Hematopoietic multipotent progenitor cell treated with erythropoietin and hydrocortisone succinate and interleukin-3 and kit ligand, for 17 days (in vitro differentiated cells): ENCODE measurements around the gene THUMPD2.
"Not testable (repeated sequence)": the region's sequence is repeated elsewhere in the genome, so short reads cannot be mapped to it uniquely, and the experiment has no call there.

Source experiments
- DNase-seq: peaks from one replicate; pipeline ENCODE4 v3.0.0-alpha.2; 2015; ENCODE audit warnings: low spot score

THUMPD2 gene

DNA sequence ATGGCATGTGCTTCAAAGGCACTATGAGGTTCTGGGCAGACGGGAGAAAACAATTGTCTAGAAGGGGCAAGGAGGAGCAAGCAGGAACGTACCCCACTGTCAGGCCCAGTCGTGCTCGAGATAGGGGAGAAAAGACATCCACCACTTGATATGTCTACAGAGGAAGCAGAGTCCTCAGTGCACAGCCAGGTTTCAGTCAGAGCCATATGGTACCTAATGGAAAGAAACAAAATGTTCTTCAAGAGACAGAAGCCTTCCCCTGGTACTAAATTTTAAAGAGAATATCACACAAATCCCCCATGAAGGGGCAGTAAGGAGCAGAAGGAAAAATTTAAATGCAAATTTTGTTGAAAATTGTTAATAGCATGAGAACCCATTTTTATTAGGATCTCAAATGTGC is 21.9 kb downstream of the THUMPD2 start:
- DNase-seq: no peak

GRCh38 chr2:39755466-39755865 is 23.6 kb downstream of the THUMPD2 start:
- DNase-seq: no peak

- no peak for DNase-seq
Measured at GRCh38 chr2:39743269-39743776, 35.7 kb downstream of the THUMPD2 start.

DNA sequence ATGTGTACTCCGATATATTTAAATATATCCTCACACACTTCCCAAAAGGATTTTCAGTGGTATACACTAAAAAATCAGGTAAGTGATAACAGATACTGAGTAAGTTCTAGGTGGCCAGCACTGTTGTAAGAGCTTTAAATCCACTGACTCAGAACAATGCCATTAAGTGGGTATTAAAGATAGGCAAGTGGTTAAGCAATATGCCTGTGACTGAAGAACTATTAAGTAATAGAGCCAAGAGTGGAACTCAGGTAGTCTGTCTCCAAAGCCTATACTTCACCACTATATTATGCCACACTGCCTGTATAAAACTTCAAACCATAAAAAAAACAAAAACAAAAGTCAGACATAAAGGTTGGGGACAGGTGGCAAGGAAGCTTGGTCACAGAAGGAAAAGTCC is 37.2 kb downstream of the THUMPD2 start:
- no peak for DNase-seq

DNA sequence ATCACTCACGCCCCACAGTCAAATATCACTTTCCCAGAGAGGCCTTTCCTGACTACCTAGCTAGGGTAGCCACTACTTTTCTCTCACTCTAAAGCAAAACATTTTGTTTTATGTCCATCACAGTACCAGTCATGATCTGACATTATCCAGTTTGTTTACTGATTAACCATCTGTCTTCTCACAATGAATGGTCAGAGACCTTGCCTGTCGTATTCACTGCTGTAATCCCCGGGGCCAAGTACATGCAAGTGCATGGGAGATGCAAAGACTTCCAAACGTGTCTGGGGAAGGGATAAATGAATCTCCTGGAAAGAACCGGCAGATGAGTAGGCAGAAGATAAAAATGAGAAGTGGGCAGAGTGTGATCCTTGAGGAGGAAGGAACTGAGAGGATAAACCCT is 39.7 kb downstream of the THUMPD2 start:
- DNase-seq: no peak

- DNase-seq: no peak
Measured at GRCh38 chr2:39738936-39739335, 40.1 kb downstream of the THUMPD2 start.

DNA sequence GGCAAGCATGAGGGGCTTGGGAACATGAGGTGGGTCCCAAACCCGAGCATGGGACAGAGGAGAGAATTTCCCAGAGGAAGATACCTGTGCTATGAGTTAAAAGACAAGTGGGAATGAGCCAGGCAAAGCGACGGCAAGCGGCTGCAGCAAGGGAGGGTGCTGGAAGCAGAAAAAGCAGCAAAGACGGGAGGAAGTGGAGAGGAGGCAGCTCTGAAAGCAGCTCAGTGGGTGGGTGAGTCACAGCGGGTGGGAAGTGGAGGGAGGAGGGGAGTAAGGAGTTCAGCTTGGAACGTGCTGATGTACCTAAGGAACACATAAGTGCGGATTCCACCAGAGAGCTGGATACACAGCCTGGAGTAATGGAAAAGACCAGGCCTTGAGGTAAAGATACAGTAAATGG is 41.4 kb downstream of the THUMPD2 start:
- DNase-seq: no peak

- DNase-seq: no peak
Measured at GRCh38 chr2:39736640-39737039, 42.4 kb downstream of the THUMPD2 start.

GRCh38 chr2:39735648-39736047 is 43.4 kb downstream of the THUMPD2 start:
- DNase-seq: no peak

DNA sequence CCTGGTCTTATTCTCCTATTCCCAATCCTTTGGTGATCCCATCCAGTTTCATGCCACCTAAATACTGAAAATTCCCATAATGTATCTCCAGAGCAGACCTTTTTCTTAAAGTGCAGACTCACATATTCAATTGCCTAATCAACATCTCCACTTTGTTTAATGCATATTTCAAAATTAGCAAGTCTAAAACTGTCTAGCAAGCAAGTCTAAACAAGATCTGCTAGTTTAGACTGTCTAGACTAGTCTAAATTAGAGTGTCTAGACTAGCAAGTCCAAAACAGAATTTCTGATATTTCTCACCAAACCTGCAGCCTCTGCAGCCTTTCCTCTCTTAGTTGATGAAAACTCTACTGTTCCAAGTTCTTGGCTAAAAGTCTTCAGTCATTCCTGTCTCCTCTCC is 44.6 kb downstream of the THUMPD2 start:
- DNase-seq: no peak

DNA sequence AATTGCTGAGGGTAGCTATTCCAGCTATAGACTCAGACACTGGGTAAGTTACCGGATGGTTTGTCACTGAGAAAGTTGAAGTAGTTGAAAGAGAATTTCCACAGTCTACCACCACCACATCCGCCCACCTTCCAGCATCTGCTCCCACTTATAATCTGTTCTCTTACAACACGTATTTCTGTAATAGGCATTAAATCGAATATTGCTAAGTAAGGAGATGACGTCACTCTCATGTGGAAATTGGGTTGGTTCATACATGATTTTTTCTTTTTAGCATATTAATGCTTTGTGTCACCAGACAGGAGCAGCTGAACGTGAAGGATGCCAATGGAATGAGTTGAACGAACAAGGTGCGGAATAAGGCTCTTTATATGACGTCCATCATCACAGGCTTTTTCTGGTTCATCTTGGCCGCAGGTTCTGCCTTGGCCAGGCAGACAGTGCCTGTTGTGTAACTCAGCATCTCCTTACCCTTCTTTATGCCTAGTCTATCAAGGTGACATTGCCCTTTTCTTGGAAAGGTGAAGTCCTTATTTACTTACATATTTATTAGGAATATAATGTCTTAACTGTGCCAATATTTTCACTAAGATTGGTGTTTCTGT is 45.9 kb downstream of the THUMPD2 start:
- DNase-seq: no peak

DNA sequence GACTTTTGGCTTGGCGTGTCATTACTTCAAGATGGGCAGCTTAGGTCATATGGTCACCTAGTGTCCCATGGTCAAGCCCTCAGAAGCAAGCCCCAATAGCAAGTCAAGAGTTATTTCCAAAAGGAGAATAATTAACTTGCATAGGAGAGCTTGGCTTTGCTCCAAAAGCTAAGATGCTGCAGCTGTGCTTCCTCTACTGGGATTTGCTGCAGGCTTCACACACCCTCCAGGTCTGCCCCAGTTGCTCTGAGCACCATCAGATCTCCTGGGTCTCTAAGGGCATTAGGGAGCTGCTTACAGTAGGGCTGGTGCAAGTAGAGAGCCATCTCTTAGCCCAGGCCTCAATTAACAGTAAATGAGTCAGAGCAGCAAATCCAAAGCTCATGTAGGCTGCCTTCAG is 46.6 kb downstream of the THUMPD2 start:
- DNase-seq: no peak

- no peak for DNase-seq
Measured at GRCh38 chr2:39731546-39731945, 47.5 kb downstream of the THUMPD2 start.

DNA sequence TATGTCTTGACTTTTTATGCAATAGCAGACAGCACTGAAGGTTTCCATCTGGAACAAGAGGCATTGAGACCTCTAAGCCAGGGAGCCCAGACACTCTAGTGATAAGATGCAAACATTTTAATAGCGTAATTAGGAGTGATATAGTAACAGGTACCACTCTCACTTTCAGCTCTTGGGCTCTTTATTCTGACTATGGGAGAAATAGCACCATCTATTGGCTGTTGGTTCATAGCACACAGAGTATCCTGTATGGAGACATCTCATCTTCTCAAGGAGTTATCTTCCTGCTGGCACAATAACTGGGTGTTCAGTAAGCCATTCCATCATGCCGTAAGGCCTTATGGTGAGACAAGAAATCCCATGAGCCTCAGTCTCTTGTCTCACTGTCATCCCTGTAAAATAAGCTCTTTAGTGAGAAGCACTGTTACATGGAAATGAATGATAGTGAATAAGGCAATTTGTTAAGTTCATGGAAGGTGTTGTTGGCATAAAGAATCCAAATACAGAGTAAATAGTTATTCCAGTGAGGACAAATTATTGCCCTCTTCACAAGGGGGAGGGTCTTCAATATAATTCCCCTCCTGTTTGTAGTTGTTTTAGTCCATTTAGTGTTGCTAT is 48.3 kb downstream of the THUMPD2 start:
- DNase-seq: peak; percentile 8

DNA sequence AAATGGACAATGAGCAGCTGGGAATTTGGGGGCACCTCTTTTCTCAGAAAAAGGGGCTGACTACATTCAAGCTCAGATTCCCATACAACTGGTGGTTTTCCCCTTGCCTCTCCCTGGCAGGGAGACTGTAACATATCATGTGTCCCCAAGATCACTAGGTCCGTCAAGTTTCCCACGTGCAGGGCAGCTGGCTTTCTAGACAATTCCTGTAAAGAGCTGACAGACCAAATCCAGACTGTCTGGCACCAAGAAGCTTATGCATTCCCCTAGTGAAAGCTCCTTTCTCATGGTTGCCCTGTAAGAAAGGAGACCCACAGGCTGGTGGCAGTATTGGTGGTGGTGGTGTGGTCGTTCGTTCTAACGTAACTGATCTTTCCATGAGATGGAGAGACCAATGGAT is 48.8 kb downstream of the THUMPD2 start:
- DNase-seq: no peak

DNA sequence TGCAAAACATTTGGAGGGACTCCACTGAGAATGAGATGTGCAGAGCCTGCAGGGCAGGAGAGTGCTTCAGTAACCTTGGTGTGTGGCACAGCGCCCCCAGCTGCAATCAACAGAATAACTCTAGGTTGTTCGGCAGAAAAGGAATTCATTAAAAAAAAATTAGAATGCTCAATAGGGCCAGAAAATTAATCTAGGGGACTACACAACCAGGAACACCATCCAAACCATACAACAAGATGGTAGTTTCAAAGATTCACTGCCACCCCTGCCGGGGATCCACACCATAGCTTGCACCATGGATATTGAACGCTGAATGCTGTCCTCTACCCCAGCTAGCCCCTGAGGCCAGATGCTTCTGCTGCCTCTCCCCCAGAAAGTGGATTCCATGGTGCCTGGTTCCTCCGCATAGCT is 50.1 kb downstream of the THUMPD2 start:
- no peak for DNase-seq

- not testable (repeated sequence) for DNase-seq
Measured at GRCh38 chr2:39728085-39728484, 51.0 kb downstream of the THUMPD2 start.

- no peak for DNase-seq
Measured at GRCh38 chr2:39725401-39725800, 53.7 kb downstream of the THUMPD2 start.

GRCh38 chr2:39724828-39725144 is 54.3 kb downstream of the THUMPD2 start:
- no peak for DNase-seq

- no peak for DNase-seq
Measured at GRCh38 chr2:39723946-39724827, 54.9 kb downstream of the THUMPD2 start.

- DNase-seq: no peak
Measured at GRCh38 chr2:39723497-39723896, 55.6 kb downstream of the THUMPD2 start.

DNA sequence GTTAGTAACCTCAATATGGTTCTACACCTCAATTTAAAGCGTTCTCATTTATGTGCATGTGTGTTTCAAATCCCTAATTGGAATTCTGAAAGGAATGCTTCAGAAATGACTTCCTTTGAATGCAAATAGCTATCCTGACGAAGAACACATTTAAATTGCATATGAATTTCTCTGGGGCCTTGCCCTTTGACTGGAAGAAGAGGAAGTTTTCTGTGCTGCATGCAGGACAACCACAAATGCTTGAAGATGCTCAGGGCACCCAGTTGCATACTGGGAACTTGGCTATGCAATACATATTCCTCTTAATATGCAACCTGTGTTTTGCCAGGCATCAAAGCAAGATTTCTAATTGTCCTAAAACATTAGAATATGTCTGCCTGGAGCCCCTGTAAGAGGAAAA is 58.1 kb downstream of the THUMPD2 start:
- DNase-seq: no peak

GRCh38 chr2:39719317-39719716 is 59.7 kb downstream of the THUMPD2 start:
- DNase-seq: no peak
